ENCODE data around the gene HMGCL. TPM values are rescaled to one million over a fixed set of nuclear protein-coding genes. Genes with fewer than 3 reads are reported as not detected.

The HMGCL gene
- polyA plus RNA-seq, 1 donor (not counting 4 experiments of a cell fraction or from before 2014, with no cell fraction given): 24.1 TPM

GRCh38 chr1:23801876-23802275 lies 23.4 kb downstream of the HMGCL start:
- Histone ChIP-seq H3K4me3 (ENCODE audit: control insufficient read depth in 2 of 3, extremely low read depth in 1 of 3, insufficient read depth in 2 of 3, low read depth in 1 of 3, low read length in 3 of 3) (no peak overlapping the region), H3K27me3 (ENCODE audit: control insufficient read depth, extremely low read depth, insufficient read depth, low read length) (no peaks in the 10 kb centered on the region), H3K4me2 (ENCODE audit: control insufficient read depth, extremely low read depth, insufficient read depth, low read depth, low read length) (no peak overlapping the region), H3K79me2 (ENCODE audit: control insufficient read depth, insufficient read depth, low read length) (peaks cover 1% of the 10 kb centered on the region), H3K36me3 (ENCODE audit: control insufficient read depth in 2 of 2, extremely low read depth in 1 of 2, insufficient read depth in 2 of 2, low read length in 2 of 2) (peaks cover 16 to 18% of the 10 kb centered on the region in 2 experiments), H3K4me1 (ENCODE audit: control insufficient read depth, extremely low read depth, insufficient read depth, low read length) (peaks cover 14% of the 10 kb centered on the region), H3K9me3 (ENCODE audit: control insufficient read depth, low read depth, low read length) (no peaks in the 10 kb centered on the region), H2AFZ (ENCODE audit: control insufficient read depth, low read length) (no peak overlapping the region), H3K9me1 (ENCODE audit: control insufficient read depth, extremely low read depth, insufficient read depth, low read length) (no peaks in the 10 kb centered on the region), H4K20me1 (ENCODE audit: control insufficient read depth, extremely low read depth, insufficient read depth, low read length) (no peaks in the 10 kb centered on the region), H3K9ac (ENCODE audit: control insufficient read depth, extremely low read depth, insufficient read depth, low read length) (no peak overlapping the region), H3K27ac (ENCODE audit: control insufficient read depth, insufficient read depth, low read length) (no peak overlapping the region)
- FAIRE-seq (no peak), DNase-seq (ENCODE audit: low read depth, low spot score) (no peak)
- TF ChIP-seq, protein P1, sequence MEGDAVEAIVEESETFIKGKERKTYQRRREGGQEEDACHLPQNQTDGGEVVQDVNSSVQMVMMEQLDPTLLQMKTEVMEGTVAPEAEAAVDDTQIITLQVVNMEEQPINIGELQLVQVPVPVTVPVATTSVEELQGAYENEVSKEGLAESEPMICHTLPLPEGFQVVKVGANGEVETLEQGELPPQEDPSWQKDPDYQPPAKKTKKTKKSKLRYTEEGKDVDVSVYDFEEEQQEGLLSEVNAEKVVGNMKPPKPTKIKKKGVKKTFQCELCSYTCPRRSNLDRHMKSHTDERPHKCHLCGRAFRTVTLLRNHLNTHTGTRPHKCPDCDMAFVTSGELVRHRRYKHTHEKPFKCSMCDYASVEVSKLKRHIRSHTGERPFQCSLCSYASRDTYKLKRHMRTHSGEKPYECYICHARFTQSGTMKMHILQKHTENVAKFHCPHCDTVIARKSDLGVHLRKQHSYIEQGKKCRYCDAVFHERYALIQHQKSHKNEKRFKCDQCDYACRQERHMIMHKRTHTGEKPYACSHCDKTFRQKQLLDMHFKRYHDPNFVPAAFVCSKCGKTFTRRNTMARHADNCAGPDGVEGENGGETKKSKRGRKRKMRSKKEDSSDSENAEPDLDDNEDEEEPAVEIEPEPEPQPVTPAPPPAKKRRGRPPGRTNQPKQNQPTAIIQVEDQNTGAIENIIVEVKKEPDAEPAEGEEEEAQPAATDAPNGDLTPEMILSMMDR (optimal IDR thresholded peaks at IDR 0.05 in 1 of 3, IDR thresholded peaks at IDR 0.05 in 1 of 3, conservative IDR thresholded peaks at IDR 0.05 in 1 of 3; ENCODE audit: extremely low read depth in 1 of 3, insufficient read depth in 2 of 3, low read length in 3 of 3): no peak
- no peak for TF ChIP-seq EZH2 (IDR thresholded peaks at IDR 0.05; ENCODE audit: low read length)
- dilution Hi-C loops (cut with MboI; ENCODE audit: extremely low pct_ligation_motif_present, low sequenced_read_pairs): no loop called here

- Histone ChIP-seq H3K4me3 (ENCODE audit: control insufficient read depth in 2 of 3, extremely low read depth in 1 of 3, insufficient read depth in 2 of 3, low read depth in 1 of 3, low read length in 3 of 3) (peak overlapping the region; percentile 63 to 82 (median 76)), H3K4me2 (ENCODE audit: control insufficient read depth, extremely low read depth, insufficient read depth, low read depth, low read length) (peak overlapping the region; percentile 99), H3K9me3 (ENCODE audit: control insufficient read depth, low read depth, low read length) (no peaks in the 10 kb centered on the region), H4K20me1 (ENCODE audit: control insufficient read depth, extremely low read depth, insufficient read depth, low read length) (no peaks in the 10 kb centered on the region), H3K27me3 (ENCODE audit: control insufficient read depth, extremely low read depth, insufficient read depth, low read length) (no peaks in the 10 kb centered on the region), H3K36me3 (ENCODE audit: control insufficient read depth in 2 of 2, extremely low read depth in 1 of 2, insufficient read depth in 2 of 2, low read length in 2 of 2) (peaks cover 19 to 20% of the 10 kb centered on the region in 2 experiments), H2AFZ (ENCODE audit: control insufficient read depth, low read length) (peak overlapping the region; percentile 53), H3K79me2 (ENCODE audit: control insufficient read depth, insufficient read depth, low read length) (peaks cover 1% of the 10 kb centered on the region), H3K9me1 (ENCODE audit: control insufficient read depth, extremely low read depth, insufficient read depth, low read length) (no peaks in the 10 kb centered on the region), H3K4me1 (ENCODE audit: control insufficient read depth, extremely low read depth, insufficient read depth, low read length) (peaks cover 14% of the 10 kb centered on the region), H3K9ac (ENCODE audit: control insufficient read depth, extremely low read depth, insufficient read depth, low read length) (peak overlapping the region; percentile 83), H3K27ac (ENCODE audit: control insufficient read depth, insufficient read depth, low read length) (peak overlapping the region; percentile 83)
- DNase-seq (ENCODE audit: low read depth, low spot score): no peak
- TF ChIP-seq, protein P1 (optimal IDR thresholded peaks at IDR 0.05 in 1 of 3, IDR thresholded peaks at IDR 0.05 in 1 of 3, conservative IDR thresholded peaks at IDR 0.05 in 1 of 3; ENCODE audit: extremely low read depth in 1 of 3, insufficient read depth in 2 of 3, low read length in 3 of 3): no peak
- no peak for TF ChIP-seq EZH2 (IDR thresholded peaks at IDR 0.05; ENCODE audit: low read length)
- dilution Hi-C loops (cut with MboI; ENCODE audit: extremely low pct_ligation_motif_present, low sequenced_read_pairs): no loop called here
- no peak for FAIRE-seq
Measured at GRCh38 chr1:23801338-23801748, 23.9 kb downstream of the HMGCL start.

All from keratinocyte (primary cell).